Smooth muscle cell (in vitro differentiated cells): Measurements from ENCODE around the gene MMP25. TPM values are rescaled to one million over a fixed set of nuclear protein-coding genes. Genes with fewer than 3 reads are reported as not detected.

Experiments used
- DNase-seq: peaks from one replicate; lab custom pipeline; 2025; ENCODE audit not compliant: unreplicated experiment; lab: John Stamatoyannopoulos, UW
- H2AFZ ChIP-seq: fragments of 200-600 bp; sonication (generic); 2 replicates; pipeline ENCODE4 v1.6.0; 2016; ENCODE audit warnings: antibody characterized with exemption, low read depth, mild to moderate bottlenecking
- H3F3A ChIP-seq: fragments of 200-600 bp; sonication (generic); 2 replicates; pipeline ENCODE4 v1.6.0; 2017; ENCODE audit warnings: antibody characterized with exemption, low read depth
- H3K27ac ChIP-seq: fragments of 200-600 bp; sonication (generic); 2 replicates; pipeline ENCODE4 v1.5.1; 2016; ENCODE audit warnings: low read depth, mild to moderate bottlenecking
- H3K27me3 ChIP-seq: fragments of 200-600 bp; sonication (generic); 2 replicates; pipeline ENCODE4 v1.6.1; 2016; ENCODE audit warnings: low read depth, mild to moderate bottlenecking
- H3K36me3 ChIP-seq: fragments of 200-600 bp; sonication (generic); 2 replicates; pipeline ENCODE4 v1.5.1; 2016; ENCODE audit warnings: low read depth
- H3K4me1 ChIP-seq: fragments of 200-600 bp; sonication (generic); 2 replicates; pipeline ENCODE4 v1.5.1; 2016; ENCODE audit warnings: low read depth
- H3K4me2 ChIP-seq: fragments of 200-600 bp; sonication (generic); 2 replicates; pipeline ENCODE4 v1.6.0; 2016; ENCODE audit warnings: mild to moderate bottlenecking
- H3K4me3 ChIP-seq: fragments of 200-600 bp; sonication (generic); 2 replicates; pipeline ENCODE4 v1.5.1; 2016; ENCODE audit warnings: mild to moderate bottlenecking
- H3K79me2 ChIP-seq: fragments of 200-600 bp; sonication (generic); 2 replicates; pipeline ENCODE4 v1.6.0; 2016; ENCODE audit warnings: low read depth, mild to moderate bottlenecking
- H3K9ac ChIP-seq: fragments of 200-600 bp; sonication (generic); 2 replicates; pipeline ENCODE4 v1.6.0; 2016; ENCODE audit warnings: low read depth
- H3K9me3 ChIP-seq: fragments of 200-600 bp; sonication (generic); replicated peaks from 2 replicates; pipeline ENCODE4 v1.5.1; 2016; ENCODE audit warnings: low read depth
- H4K20me1 ChIP-seq: fragments of 200-600 bp; sonication (generic); 2 replicates; pipeline ENCODE4 v1.6.0; 2016; ENCODE audit warnings: low read depth
- WGBS: methylation state at CpG from one replicate; pipeline ENCODE4 v1.1.7; 2016; ENCODE audit warnings: low lambda C conversion rate; 5-methylcytosine and 5-hydroxymethylcytosine counted together
- polyA plus RNA-seq: library from polyadenylated mRNA; unstranded; fragments of >200 nt; fragmentation: Nextera tagmentation; extraction: Ambion mirVana; gene quantifications from 2 replicates; pipeline ENCODE4 v1.2.1, GENCODE V29; 2016
- total RNA-seq: library from RNA; depleted of rRNA; stranded (reverse); fragments of >200 nt; gene quantifications from 2 replicates; pipeline ENCODE4 v1.2.3, GENCODE V29; 2014
- TF ChIP-seq, protein P1 (sequence below): fragments of 200-600 bp; sonication (generic); IDR thresholded peaks from 2 replicates; pipeline ENCODE4 v1.5.1; 2017; ENCODE audit warnings: borderline replicate concordance, mild to moderate bottlenecking, antibody characterized with exemption; ENCODE audit not compliant: insufficient read depth, poor library complexity, severe bottlenecking

MMP25 gene
- total RNA-seq = 0.36 and 0.90 TPM in 2 replicates
- 1.3 and 3.5 TPM in 2 replicates for polyA plus RNA-seq

DNA sequence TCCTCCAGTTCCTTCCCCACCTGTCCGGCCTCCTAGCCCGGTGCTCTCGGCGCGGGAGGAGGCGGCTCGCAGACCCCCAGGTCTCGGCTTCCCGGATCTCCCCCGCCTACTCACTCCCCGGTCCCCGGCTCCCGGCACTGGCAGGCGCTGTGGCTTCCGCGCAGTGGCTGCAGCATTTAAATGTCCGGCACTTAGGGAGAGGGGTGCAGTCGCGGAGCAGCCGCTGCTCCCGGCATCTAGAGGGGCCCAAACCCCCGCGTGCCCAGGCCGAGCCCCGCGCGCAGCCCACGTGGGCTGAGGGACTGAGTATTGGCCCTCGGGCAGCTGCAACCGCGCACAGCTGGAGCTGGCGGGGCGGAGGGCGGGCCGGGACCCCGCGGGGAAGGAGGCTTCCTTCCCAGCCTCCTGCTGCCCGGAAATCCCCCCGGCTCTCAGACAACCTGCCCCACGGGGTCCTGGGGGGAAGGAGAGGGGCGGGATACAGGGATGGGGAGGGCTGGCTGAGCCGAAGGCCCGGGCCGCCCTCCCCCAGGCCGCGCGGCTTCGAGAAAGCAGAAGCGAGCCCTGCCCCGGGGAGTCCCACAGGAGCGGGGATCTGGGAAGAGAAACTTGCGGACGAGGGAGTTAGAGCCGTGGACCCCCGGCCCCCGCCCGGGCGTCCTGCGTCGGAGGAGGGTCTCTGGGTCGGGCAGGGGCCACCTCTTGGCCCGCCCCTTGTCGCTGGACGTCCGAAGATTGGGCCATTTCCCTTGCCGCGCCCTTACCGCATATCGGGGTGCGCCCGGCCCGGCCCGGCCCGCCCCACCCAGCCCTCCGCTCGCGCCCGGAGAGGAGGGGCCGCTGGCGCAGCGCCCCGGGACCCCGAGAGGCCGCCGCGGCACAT, at the start of gene MMP25:
Gene MMP25, plus strand, starts transcription at position 804 of the 883 bp plus-strand sequence. CDS start 357 bp downstream, outside the sequence.
- H3K27ac ChIP-seq = no peak within 1 kb of the TSS
- TF ChIP-seq, protein P1, sequence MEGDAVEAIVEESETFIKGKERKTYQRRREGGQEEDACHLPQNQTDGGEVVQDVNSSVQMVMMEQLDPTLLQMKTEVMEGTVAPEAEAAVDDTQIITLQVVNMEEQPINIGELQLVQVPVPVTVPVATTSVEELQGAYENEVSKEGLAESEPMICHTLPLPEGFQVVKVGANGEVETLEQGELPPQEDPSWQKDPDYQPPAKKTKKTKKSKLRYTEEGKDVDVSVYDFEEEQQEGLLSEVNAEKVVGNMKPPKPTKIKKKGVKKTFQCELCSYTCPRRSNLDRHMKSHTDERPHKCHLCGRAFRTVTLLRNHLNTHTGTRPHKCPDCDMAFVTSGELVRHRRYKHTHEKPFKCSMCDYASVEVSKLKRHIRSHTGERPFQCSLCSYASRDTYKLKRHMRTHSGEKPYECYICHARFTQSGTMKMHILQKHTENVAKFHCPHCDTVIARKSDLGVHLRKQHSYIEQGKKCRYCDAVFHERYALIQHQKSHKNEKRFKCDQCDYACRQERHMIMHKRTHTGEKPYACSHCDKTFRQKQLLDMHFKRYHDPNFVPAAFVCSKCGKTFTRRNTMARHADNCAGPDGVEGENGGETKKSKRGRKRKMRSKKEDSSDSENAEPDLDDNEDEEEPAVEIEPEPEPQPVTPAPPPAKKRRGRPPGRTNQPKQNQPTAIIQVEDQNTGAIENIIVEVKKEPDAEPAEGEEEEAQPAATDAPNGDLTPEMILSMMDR = no peak
- peaks cover 11% of the 10 kb centered on the region for H3K4me1 ChIP-seq
- DNase-seq = no peak
- peak within 1 kb of the TSS; percentile 93 for H3K4me2 ChIP-seq
- no peaks in the 10 kb centered on the region for H3F3A ChIP-seq
- no peaks in the 10 kb centered on the region for H3K9me3 ChIP-seq
- H3K27me3 ChIP-seq = peaks cover 74% of the 10 kb centered on the region
- no peaks in the 10 kb centered on the region for H3K36me3 ChIP-seq
- no peak within 1 kb of the TSS for H2AFZ ChIP-seq
- H4K20me1 ChIP-seq = no peaks in the 10 kb centered on the region
- WGBS = under 1% methylated on average over 59 of the region's 86 CpGs
- H3K4me3 ChIP-seq = peak within 1 kb of the TSS; percentile 54
- H3K79me2 ChIP-seq = no peaks in the 10 kb centered on the region
- no peak within 1 kb of the TSS for H3K9ac ChIP-seq

GRCh38 chr16:2999929-3000328, 46.4 kb upstream of the MMP25 start:
- Histone ChIP-seq H3K27me3 (peaks cover 3% of the 10 kb centered on the region), H3K4me2 (no peak overlapping the region), H2AFZ (no peak overlapping the region), H3K36me3 (no peaks in the 10 kb centered on the region), H4K20me1 (no peaks in the 10 kb centered on the region), H3K4me3 (no peak overlapping the region), H3K4me1 (peaks cover 2% of the 10 kb centered on the region), H3K79me2 (no peaks in the 10 kb centered on the region), H3K27ac (no peak overlapping the region), H3K9ac (no peak overlapping the region), H3K9me3 (no peaks in the 10 kb centered on the region), H3F3A (no peaks in the 10 kb centered on the region)
- 92% methylated on average over 6 of the region's 6 CpGs for WGBS
- TF ChIP-seq, protein P1 = no peak
- DNase-seq = no peak

- Histone ChIP-seq H3K4me3 (no peak overlapping the region), H3K79me2 (no peaks in the 10 kb centered on the region), H4K20me1 (no peaks in the 10 kb centered on the region), H3K9me3 (no peaks in the 10 kb centered on the region), H3K36me3 (no peaks in the 10 kb centered on the region), H3K27ac (no peak overlapping the region), H3F3A (no peaks in the 10 kb centered on the region), H2AFZ (no peak overlapping the region), H3K4me2 (no peak overlapping the region), H3K9ac (no peak overlapping the region), H3K4me1 (peaks cover 4% of the 10 kb centered on the region), H3K27me3 (peaks cover 9% of the 10 kb centered on the region)
- no peak for DNase-seq
- TF ChIP-seq, protein P1 = no peak
- WGBS = 92% methylated on average over 4 of the region's 4 CpGs
These were observed 45.8 kb upstream of the MMP25 start for GRCh38 chr16:3000540-3000939.
